Measurements from ENCODE around the gene MOB2. TPM values are rescaled to one million over a fixed set of nuclear protein-coding genes. Genes with fewer than 3 reads are reported as not detected.

Gene MOB2
- total RNA-seq, 1 donor from 2014 or later = 26.4 TPM

- Histone ChIP-seq H4K20me1 (ENCODE audit: insufficient read depth, low read length) (peaks cover 55% of the 10 kb centered on the region), H3K9ac (ENCODE audit: low read length) (no peak overlapping the region), H3K9me3 (ENCODE audit: insufficient read depth, low read depth, low read length) (no peaks in the 10 kb centered on the region), H3K4me2 (ENCODE audit: low read length) (no peak overlapping the region), H3K79me2 (ENCODE audit: insufficient read depth, low read length) (peaks cover 15% of the 10 kb centered on the region), H3K4me1 (ENCODE audit: insufficient read depth, low read length) (peaks cover 2% of the 10 kb centered on the region), H2AFZ (ENCODE audit: low read depth, low read length) (no peak overlapping the region), H3K36me3 (ENCODE audit: insufficient read depth, low read length) (no peaks in the 10 kb centered on the region), H3K27me3 (ENCODE audit: insufficient read depth, low read length) (no peaks in the 10 kb centered on the region), H3K4me3 (ENCODE audit: insufficient read depth, low read depth, low read length) (no peak overlapping the region), H3K27ac (ENCODE audit: low read depth, low read length) (no peak overlapping the region)
- Mint-ChIP-seq H3K4me3 (ENCODE audit: unreplicated experiment) (no peak overlapping the region), H3K4me1 (ENCODE audit: low read depth, unreplicated experiment) (no peaks in the 10 kb centered on the region), H3K36me3 (ENCODE audit: low read depth, unreplicated experiment) (peaks cover 19% of the 10 kb centered on the region), H3K27me3 (ENCODE audit: low read depth, unreplicated experiment) (no peaks in the 10 kb centered on the region), H3K27ac (ENCODE audit: unreplicated experiment) (no peak overlapping the region), H3K9me3 (ENCODE audit: unreplicated experiment) (no peaks in the 10 kb centered on the region)
- FAIRE-seq = no peak
- no peak for TF ChIP-seq EZH2 (IDR thresholded peaks at IDR 0.05; ENCODE audit: insufficient read depth, low read length)
- TF ChIP-seq, protein P1, sequence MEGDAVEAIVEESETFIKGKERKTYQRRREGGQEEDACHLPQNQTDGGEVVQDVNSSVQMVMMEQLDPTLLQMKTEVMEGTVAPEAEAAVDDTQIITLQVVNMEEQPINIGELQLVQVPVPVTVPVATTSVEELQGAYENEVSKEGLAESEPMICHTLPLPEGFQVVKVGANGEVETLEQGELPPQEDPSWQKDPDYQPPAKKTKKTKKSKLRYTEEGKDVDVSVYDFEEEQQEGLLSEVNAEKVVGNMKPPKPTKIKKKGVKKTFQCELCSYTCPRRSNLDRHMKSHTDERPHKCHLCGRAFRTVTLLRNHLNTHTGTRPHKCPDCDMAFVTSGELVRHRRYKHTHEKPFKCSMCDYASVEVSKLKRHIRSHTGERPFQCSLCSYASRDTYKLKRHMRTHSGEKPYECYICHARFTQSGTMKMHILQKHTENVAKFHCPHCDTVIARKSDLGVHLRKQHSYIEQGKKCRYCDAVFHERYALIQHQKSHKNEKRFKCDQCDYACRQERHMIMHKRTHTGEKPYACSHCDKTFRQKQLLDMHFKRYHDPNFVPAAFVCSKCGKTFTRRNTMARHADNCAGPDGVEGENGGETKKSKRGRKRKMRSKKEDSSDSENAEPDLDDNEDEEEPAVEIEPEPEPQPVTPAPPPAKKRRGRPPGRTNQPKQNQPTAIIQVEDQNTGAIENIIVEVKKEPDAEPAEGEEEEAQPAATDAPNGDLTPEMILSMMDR (IDR thresholded peaks at IDR 0.05; ENCODE audit: insufficient read depth, low read depth, low read length) = no peak
- DNase-seq (ENCODE audit: low read depth) = no peak
Measured at GRCh38 chr11:1480555-1481482, 5.8 kb downstream of the MOB2 start.

DNA sequence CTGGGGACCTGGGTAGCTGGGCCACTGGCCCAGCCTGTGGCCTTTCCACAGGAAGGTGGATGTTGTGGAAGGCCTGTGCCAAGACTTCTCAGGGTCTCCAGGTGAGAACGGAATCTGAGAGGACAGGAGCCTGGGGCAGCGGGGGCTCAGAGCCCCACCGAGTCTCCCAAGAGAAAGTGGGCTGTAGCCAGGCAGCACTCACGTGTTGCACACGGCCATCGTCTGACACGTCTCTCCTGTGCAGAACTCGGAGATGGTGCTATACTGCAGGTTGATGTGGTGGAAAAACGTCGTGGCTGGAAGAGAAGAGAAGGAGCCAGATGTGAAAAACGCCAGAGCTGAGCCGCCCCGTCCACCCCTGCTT is 6.4 kb downstream of the MOB2 start:
- Histone ChIP-seq H3K4me3 (ENCODE audit: insufficient read depth, low read depth, low read length) (no peak overlapping the region), H3K4me2 (ENCODE audit: low read length) (no peak overlapping the region), H3K36me3 (ENCODE audit: insufficient read depth, low read length) (no peaks in the 10 kb centered on the region), H3K27me3 (ENCODE audit: insufficient read depth, low read length) (no peaks in the 10 kb centered on the region), H3K79me2 (ENCODE audit: insufficient read depth, low read length) (peaks cover 15% of the 10 kb centered on the region), H3K9ac (ENCODE audit: low read length) (no peak overlapping the region), H3K27ac (ENCODE audit: low read depth, low read length) (no peak overlapping the region), H3K4me1 (ENCODE audit: insufficient read depth, low read length) (no peaks in the 10 kb centered on the region), H3K9me3 (ENCODE audit: insufficient read depth, low read depth, low read length) (no peaks in the 10 kb centered on the region), H2AFZ (ENCODE audit: low read depth, low read length) (no peak overlapping the region), H4K20me1 (ENCODE audit: insufficient read depth, low read length) (peaks cover 49% of the 10 kb centered on the region)
- Mint-ChIP-seq H3K36me3 (ENCODE audit: low read depth, unreplicated experiment) (peaks cover 23% of the 10 kb centered on the region), H3K9me3 (ENCODE audit: unreplicated experiment) (no peaks in the 10 kb centered on the region), H3K4me1 (ENCODE audit: low read depth, unreplicated experiment) (no peaks in the 10 kb centered on the region), H3K4me3 (ENCODE audit: unreplicated experiment) (no peak overlapping the region), H3K27ac (ENCODE audit: unreplicated experiment) (no peak overlapping the region), H3K27me3 (ENCODE audit: low read depth, unreplicated experiment) (no peaks in the 10 kb centered on the region)
- FAIRE-seq (no peak), DNase-seq (ENCODE audit: low read depth) (no peak)
- TF ChIP-seq, protein P1 (IDR thresholded peaks at IDR 0.05; ENCODE audit: insufficient read depth, low read depth, low read length) = no peak
- no peak for TF ChIP-seq EZH2 (IDR thresholded peaks at IDR 0.05; ENCODE audit: insufficient read depth, low read length)

- H3K9me3 ChIP-seq (ENCODE audit: insufficient read depth, low read depth, low read length) = no peaks in the 10 kb centered on the region
- H3K27me3 ChIP-seq (ENCODE audit: insufficient read depth, low read length) = no peaks in the 10 kb centered on the region
- H3K9me3 Mint-ChIP-seq (ENCODE audit: unreplicated experiment) = no peaks in the 10 kb centered on the region
- no peak overlapping the region for H3K4me2 ChIP-seq (ENCODE audit: low read length)
- H3K4me1 ChIP-seq (ENCODE audit: insufficient read depth, low read length) = no peaks in the 10 kb centered on the region
- H3K4me1 Mint-ChIP-seq (ENCODE audit: low read depth, unreplicated experiment) = no peaks in the 10 kb centered on the region
- no peak overlapping the region for H2AFZ ChIP-seq (ENCODE audit: low read depth, low read length)
- no peaks in the 10 kb centered on the region for H3K27me3 Mint-ChIP-seq (ENCODE audit: low read depth, unreplicated experiment)
- DNase-seq (ENCODE audit: low read depth) (no peak), FAIRE-seq (no peak)
- H3K27ac ChIP-seq (ENCODE audit: low read depth, low read length) = no peak overlapping the region
- peaks cover 44% of the 10 kb centered on the region for H4K20me1 ChIP-seq (ENCODE audit: insufficient read depth, low read length)
- no peak overlapping the region for H3K4me3 Mint-ChIP-seq (ENCODE audit: unreplicated experiment)
- peaks cover 15% of the 10 kb centered on the region for H3K79me2 ChIP-seq (ENCODE audit: insufficient read depth, low read length)
- no peaks in the 10 kb centered on the region for H3K36me3 ChIP-seq (ENCODE audit: insufficient read depth, low read length)
- TF ChIP-seq, protein P1 (IDR thresholded peaks at IDR 0.05; ENCODE audit: insufficient read depth, low read depth, low read length) = no peak
- TF ChIP-seq EZH2 (IDR thresholded peaks at IDR 0.05; ENCODE audit: insufficient read depth, low read length) = no peak
- H3K27ac Mint-ChIP-seq (ENCODE audit: unreplicated experiment) = no peak overlapping the region
- H3K4me3 ChIP-seq (ENCODE audit: insufficient read depth, low read depth, low read length) = no peak overlapping the region
- no peak overlapping the region for H3K9ac ChIP-seq (ENCODE audit: low read length)
- H3K36me3 Mint-ChIP-seq (ENCODE audit: low read depth, unreplicated experiment) = peaks cover 23% of the 10 kb centered on the region
Measured at GRCh38 chr11:1479678-1480118, 6.9 kb downstream of the MOB2 start.
